Epidermal melanocyte (primary cell): ENCODE results near the gene CCDC159.
A peak's percentile ranks its signal among the peaks of the same experiment; 100 is the strongest.
"Not testable (repeated sequence)": the region's sequence is repeated elsewhere in the genome, so short reads cannot be mapped to it uniquely, and the experiment has no call there.

Source experiments
- DNase-seq: peaks from one replicate; pipeline ENCODE4 v3.0.0; 2011; ENCODE audit warnings: low spot score; ENCODE audit not compliant: insufficient read length

The CCDC159 gene

GRCh38 chr19:11365557-11366117 lies 19.3 kb downstream of the CCDC159 start:
- no peak for DNase-seq

GRCh38 chr19:11367528-11367927 lies 21.2 kb downstream of the CCDC159 start:
- DNase-seq = no peak

- no peak for DNase-seq
Measured at GRCh38 chr19:11370744-11371143, 24.4 kb downstream of the CCDC159 start.

DNA sequence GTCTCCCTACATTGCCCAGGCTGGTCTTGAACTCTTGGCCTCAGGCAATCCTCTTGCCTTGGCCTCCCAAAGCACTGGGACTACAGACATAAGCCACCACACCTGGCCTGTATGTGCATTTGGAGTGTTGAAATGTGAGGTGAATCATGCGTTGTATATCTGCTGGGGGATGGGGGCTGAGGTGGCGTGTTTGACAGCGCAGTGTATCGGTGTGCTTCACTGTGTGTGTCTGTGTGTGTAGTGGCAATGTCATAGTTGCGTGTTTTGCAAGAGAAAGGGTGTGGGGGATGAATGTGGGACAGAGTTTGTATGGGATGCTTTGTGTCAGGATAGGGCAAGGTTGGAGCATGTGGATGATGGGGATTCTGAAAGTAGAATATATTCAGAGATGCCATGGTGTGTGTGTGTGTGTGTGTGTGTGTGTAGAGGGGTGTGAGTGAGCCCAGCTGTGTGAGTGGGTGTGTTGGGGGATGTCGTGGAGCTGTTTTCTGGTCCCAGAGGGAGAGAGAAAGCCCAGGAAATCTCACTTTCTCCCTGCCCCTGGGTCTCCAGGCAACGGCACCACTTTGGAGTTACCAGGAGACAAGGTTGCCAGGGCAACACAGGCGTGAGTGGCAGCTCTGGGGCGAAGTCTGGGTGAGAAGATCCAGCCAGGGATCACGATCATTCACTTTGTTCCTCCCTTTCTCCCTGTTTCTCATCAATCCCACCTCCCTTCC lies 27.0 kb downstream of the CCDC159 start:
- no peak for DNase-seq

GRCh38 chr19:11373885-11374432 lies 27.6 kb downstream of the CCDC159 start:
- DNase-seq = no peak

- peak; percentile 99 for DNase-seq
Measured at GRCh38 chr19:11374433-11375142, 28.3 kb downstream of the CCDC159 start, which contains the start of gene SWSAP1. TSS of gene SWSAP1 (plus strand) at chr19:11374666. CDS start at chr19:11374681, 15 bp downstream.

DNA sequence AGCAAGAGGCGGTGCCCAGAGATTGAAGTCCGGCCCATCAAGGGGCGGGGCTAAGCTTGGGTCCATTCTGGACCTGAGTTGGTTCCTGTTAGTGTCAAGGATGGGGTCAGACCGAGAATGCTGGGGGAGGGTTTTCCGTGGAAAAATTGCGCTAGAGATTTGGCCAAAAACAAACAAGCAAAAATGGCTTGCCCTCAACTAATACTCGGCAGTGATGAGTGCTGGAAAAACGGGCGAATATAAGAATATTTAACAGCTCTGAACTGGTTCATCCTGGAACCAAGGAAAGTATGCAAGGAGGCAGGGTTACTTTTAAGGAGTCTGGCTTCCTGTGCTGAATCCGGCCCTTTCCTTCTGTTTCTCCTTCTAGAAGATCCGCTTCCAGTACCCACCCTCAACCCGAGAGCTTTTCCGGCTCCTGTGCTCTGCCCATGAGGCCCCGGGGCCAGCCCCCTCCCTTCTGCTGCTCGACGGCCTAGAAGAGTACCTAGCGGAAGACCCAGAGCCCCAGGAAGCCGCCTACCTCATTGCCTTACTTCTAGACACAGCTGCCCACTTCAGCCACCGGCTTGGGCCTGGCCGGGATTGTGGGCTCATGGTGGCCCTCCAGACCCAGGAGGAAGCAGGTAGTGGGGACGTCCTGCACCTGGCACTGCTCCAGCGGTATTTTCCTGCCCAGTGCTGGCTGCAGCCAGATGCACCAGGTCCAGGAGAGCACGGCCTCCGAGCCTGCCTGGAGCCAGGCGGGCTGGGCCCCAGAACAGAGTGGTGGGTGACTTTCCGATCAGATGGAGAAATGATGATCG lies 29.0 kb downstream of the CCDC159 start:
- no peak for DNase-seq

- no peak for DNase-seq
Measured at GRCh38 chr19:11377237-11377636, 30.9 kb downstream of the CCDC159 start.

- DNase-seq = no peak
Measured at GRCh38 chr19:11377756-11378155, 31.4 kb downstream of the CCDC159 start.

DNA sequence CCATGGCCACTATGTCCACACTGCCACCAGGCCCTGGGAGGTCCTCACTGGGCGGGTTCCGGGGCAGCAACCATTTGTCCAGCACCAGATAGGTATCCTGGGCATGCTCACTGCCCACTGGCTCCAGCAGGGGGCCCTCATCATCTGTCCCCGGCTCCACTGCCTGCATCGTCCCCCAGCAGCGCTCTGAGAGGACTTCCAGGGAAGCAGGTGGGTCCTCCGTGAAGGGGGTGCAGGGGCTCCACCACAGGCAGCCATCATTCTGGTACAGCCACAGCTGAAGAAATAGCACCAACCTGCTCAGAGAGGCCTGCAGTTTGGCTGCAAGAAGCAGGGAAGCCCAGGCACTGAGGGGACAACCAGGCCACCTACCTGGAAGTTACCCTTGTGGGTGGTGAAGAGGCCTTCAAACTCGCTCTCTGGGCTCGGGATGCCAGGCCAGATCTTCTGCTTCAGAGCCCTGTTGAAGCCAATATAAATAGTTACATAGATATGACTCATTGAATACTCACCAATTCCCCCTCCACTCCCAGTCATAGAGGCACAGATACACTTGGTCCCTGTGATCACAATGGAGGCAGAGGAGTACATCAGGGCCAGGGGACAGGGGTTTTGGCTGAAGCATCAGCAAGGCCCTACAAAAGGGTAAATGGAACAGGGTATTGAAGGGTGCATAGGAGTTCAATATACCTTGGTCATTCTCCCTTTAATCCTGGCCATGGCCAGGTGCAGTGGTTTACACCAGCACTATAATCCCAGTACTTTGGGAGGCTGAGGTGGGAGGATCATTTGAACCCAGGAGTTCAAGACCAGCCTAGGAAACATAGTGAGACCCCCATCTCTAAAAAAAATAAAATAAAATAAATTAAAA lies 32.2 kb downstream of the CCDC159 start:
- no peak for DNase-seq

GRCh38 chr19:11379269-11379845 lies 33.0 kb downstream of the CCDC159 start:
- not testable (repeated sequence) for DNase-seq

DNA sequence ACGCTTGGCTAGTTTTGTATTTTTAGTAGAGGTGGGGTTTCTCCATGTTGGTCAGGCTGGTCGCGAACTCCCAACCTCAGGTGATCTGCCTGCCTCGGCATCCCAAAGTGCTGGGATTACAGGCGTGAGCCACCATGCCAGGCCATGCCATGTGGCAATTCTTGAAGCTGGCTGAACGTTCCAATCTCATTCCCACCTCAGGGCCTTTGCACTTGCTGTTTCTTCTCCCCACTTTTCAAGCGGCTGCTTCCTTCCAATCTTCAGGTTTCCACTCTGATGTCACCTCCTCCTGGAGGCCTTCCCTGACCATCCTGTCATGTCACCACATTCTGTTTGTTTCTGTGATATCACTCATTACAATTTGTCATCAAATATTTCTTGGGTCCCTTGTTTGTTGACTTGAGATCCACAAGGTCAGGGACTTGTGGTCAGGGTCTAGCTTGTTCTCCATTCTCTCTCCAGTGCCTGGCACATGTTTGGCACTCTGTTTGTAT lies 33.6 kb downstream of the CCDC159 start:
- DNase-seq = no peak

DNA sequence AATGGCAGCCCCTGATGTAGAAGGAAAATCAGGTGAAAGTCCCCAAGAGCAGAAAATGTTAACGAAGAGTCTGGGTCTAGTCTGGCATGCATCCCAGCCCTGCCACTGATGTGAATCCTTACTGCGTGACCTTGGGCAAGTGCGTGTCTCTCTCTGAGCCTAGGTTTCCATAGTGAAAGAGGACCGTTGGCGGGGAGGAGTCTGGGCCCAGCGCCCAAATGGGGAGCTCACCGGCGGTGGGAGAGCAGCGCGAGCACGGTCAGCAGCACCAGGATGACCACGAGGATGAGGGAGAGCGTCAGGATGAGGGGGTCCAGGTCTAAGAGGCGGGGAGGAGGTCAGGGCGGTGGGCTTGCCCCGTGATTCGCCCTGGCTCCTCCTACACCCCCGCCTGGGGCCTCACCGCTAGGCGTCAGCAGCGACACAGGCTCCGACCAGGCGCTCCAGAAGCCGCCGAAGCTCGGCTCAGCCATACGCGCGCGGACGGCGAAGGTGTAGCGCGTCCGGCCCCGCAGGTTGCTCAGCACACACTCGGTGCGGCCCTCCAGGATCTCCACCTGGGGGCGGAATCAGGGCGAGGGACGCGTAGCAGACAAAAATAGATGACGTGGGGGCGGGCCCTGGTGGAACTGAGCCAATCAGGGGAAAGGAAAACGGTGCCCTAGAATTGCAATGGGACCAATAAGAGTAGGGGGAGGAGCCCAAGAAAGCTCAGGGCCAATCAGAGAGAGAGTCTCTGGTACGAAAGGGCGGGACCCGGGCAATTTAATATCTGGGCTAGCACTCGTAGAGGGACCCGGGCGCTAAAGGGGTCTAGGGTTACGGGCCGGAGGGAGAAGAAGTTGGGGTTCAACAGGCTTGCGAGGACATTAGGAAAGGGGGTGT lies 34.6 kb downstream of the CCDC159 start:
- DNase-seq = peak; percentile 99

DNA sequence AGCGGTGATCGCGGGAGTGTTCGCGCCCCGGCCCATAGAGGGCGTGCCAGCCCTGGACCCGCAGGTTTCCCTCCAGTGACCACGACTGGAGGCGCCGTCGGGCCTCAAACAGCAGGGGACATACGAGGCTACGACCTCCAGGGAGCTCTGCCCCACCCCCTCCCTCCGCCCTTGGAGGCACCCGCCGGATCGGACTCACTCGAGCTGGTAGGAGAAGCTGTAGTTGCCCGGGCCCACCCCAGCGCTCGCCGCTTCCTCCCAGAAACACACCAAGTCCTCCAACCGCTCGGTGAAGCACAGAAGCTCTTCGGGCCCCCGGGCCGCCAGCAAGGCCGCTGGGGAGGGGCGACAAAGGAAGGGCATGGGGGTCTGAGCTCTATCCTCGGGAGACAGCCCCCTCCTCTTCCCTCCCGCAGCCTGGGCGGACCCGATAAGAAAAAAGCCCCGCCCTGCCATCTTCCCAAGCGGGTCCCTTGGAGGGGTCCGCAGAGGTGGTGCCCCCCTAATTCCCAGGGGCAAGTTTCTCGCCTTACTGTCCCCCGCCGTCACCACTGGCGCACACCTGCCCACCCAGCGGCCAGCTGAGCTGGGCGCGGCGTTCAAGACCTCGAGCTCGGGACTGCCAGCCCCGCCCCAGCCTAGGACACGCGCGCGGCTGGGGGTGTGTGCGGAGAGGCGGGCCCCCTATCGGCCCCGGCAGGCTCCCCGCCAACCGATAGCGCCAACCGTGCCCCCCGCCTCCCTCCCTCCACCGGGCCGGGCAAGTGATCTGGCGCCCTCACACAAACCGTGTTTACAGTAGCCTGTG lies 36.8 kb downstream of the CCDC159 start:
- no peak for DNase-seq

- no peak for DNase-seq
Measured at GRCh38 chr19:11383706-11384048, 37.4 kb downstream of the CCDC159 start.

- DNase-seq = no peak
Measured at GRCh38 chr19:11384778-11385129, 38.4 kb downstream of the CCDC159 start.

- no peak for DNase-seq
Measured at GRCh38 chr19:11387162-11388034, 41.1 kb downstream of the CCDC159 start.
